ENCODE data around the gene SCT. TPM values are rescaled to one million over a fixed set of nuclear protein-coding genes. Genes with fewer than 3 reads are reported as not detected.

The SCT gene
- total and polyA plus RNA-seq, 10 donors = 1.1 to 3.8 (median 1.7) TPM; not detected in 3

DNA sequence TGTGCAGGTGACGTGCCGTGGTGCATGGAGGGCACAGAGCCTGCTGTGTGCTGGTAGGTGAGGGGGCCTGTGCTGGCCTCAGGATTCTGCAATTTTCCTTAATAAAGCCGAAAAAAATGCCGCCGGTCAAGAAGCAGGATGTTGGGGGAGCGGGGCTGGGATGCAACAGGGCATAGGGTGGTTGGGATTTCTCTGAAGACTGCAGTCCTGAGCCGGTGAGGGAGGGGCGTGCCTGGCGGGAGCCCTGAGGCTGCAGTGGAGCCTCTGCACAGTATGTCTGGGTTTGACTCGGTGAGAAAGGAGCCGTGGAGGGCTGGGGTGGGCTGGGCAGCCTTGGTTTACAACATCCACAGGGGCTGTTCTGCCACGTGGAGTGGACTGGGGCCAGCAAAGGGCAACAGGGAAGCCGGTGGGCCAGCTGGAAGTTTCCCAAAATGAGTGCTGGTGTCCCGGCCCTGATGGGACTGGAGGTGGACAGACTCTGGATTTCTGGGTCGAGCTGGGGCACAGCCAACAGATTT is 3.6 kb downstream of the SCT start:
- no peak overlapping the region for H3K4me3 ChIP-seq
- peaks cover 0 to 39% (median 11%) of the 10 kb centered on the region in 6 donors for H3K4me1 ChIP-seq
- TF ChIP-seq POLR2AphosphoS5 (IDR thresholded peaks at IDR 0.05) (no peak), POLR2A (IDR thresholded peaks at IDR 0.05) (no peak)
- TF ChIP-seq, protein P1, sequence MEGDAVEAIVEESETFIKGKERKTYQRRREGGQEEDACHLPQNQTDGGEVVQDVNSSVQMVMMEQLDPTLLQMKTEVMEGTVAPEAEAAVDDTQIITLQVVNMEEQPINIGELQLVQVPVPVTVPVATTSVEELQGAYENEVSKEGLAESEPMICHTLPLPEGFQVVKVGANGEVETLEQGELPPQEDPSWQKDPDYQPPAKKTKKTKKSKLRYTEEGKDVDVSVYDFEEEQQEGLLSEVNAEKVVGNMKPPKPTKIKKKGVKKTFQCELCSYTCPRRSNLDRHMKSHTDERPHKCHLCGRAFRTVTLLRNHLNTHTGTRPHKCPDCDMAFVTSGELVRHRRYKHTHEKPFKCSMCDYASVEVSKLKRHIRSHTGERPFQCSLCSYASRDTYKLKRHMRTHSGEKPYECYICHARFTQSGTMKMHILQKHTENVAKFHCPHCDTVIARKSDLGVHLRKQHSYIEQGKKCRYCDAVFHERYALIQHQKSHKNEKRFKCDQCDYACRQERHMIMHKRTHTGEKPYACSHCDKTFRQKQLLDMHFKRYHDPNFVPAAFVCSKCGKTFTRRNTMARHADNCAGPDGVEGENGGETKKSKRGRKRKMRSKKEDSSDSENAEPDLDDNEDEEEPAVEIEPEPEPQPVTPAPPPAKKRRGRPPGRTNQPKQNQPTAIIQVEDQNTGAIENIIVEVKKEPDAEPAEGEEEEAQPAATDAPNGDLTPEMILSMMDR (IDR thresholded peaks at IDR 0.05 in 8 of 11, conservative IDR thresholded peaks at IDR 0.05 in 3 of 11) = no peak
- intact Hi-C loops (cut with DNase I; ENCODE audit: low total_unique reads) = no loop called here
- DNase-seq = peak; percentile 56
- H3K9me3 ChIP-seq = no peaks in the 10 kb centered on the region
- WGBS, 5 donors = 82 to 92% (median 87%) methylated on average over 15 of the region's 15 CpGs
- no peak overlapping the region for H3K27ac ChIP-seq
- H3K36me3 ChIP-seq = peaks cover 0 to 30% (median 0%) of the 10 kb centered on the region in 6 donors
- H3K27me3 ChIP-seq (replicated peaks in 1 of 7) = peaks cover 0 to 46% (median 23%) of the 10 kb centered on the region in 7 donors

DNA sequence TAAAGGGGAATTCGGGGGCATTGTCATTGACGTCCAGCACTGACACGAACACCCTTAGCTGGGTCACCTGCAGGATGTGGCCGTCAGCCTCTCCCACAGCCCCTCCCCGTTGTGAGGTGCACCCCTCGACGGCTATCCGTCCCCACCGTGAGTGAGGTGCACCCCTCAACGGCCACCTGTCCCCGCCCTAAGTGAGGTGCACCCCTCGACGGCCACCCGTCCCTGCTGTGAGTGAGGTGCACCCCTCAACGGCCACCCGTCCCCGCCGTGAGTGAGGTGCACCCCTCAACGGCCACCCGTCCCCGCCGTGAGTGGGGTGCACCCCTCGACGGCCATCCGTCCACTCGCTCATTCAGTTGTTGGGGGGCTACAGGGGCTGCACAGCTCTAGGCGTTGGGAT is 5.1 kb downstream of the SCT start:
- peak; percentile 50 for DNase-seq
- Histone ChIP-seq H3K9me3 (no peaks in the 10 kb centered on the region), H3K27ac (no peak overlapping the region), H3K4me3 (no peak overlapping the region), H3K27me3 (replicated peaks in 1 of 7) (peaks cover 0 to 30% (median 17%) of the 10 kb centered on the region in 7 donors), H3K4me1 (peaks cover under 1 to 37% (median 10%) of the 10 kb centered on the region in 6 donors), H3K36me3 (peaks cover 0 to 38% (median 0%) of the 10 kb centered on the region in 6 donors)
- no peak for TF ChIP-seq POLR2AphosphoS5 (IDR thresholded peaks at IDR 0.05)
- TF ChIP-seq, protein P1 (IDR thresholded peaks at IDR 0.05 in 8 of 11, conservative IDR thresholded peaks at IDR 0.05 in 3 of 11) = no peak
- WGBS, 5 donors = 82 to 90% (median 89%) methylated on average over 16 to 27 of the region's 27 CpGs
- intact Hi-C loops (cut with DNase I; ENCODE audit: low total_unique reads) = no loop called here

DNA sequence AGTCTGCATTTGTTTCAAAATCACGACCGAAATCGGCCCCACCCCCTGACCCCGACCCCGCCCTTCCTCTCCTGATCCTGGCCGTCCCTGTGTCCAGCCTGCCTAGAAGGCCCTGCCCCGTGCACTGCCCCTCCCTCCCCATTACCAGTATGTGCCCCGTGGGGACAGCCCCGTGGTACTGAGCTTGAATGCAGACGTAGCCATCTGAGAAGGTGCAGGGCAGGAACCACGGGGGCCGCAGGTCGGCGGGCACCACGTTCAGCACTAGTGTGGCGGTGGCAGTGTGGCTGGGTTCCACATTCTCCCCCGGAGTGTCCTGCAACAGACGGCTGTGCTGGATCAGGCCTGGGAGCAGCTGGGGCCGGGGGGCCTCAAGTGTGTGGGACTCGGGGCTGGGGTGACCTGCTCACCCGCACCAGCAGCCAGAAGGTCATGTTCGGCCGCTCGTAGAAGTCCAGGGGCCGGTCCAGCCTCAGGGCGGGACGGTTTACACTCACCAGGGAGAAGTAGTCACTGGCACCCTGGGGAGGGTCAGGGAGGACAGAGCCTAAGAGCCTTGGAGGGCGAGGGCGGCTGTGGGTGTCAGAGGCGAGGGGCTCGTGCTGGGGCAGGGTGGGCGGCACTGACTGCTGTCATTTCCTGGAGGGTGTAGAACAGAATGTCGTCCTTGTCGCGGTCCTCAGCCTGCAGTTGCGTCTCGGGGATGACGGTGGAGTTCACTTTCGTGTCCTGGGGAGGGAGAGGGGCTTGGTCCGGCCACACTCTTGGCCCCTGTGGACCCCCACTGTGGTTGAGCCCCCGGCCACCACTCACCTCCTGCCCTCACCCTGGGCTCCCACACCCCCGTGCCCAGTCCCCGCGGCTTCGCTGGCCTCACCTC is 5.8 kb downstream of the SCT start:
- Histone ChIP-seq H3K36me3 (peaks cover 0 to 38% (median 0%) of the 10 kb centered on the region in 6 donors), H3K4me1 (peaks cover 7 to 37% (median 11%) of the 10 kb centered on the region in 6 donors), H3K27ac (no peak overlapping the region), H3K9me3 (no peaks in the 10 kb centered on the region), H3K4me3 (no peak overlapping the region), H3K27me3 (replicated peaks in 1 of 7) (peaks cover 0 to 24% (median 11%) of the 10 kb centered on the region in 7 donors)
- peak in 1 of 3 donors; percentile 39 for TF ChIP-seq POLR2AphosphoS5 (IDR thresholded peaks at IDR 0.05)
- TF ChIP-seq, protein P1 (IDR thresholded peaks at IDR 0.05 in 8 of 11, conservative IDR thresholded peaks at IDR 0.05 in 3 of 11) = no peak
- DNase-seq = peak; percentile 71
- 65 to 76% (median 70%) methylated on average over 15 to 45 of the region's 45 CpGs for WGBS, 5 donors
- intact Hi-C loops (cut with DNase I; ENCODE audit: low total_unique reads) = no loop called here

DNA sequence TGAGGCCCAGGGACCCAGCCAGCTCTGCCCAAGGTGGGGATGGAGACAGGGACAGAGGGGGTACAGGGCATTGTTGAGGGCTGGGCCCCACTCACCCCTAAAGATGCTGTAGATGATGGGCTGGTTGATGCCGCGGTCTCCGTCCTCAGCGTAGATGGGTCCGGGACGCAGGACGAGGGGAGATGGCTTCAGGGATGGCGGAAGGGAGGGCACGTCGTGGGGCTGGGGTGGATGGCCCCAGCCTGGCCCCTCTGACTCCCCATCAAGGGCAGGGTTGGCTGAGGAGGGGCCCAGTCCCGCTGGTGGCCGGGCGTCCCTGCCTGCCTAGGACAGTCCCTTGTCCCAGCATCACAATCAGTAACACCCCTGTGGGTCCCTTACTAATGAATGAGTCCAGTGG is 6.8 kb downstream of the SCT start:
- no peak overlapping the region for H3K27ac ChIP-seq
- H3K27me3 ChIP-seq (replicated peaks in 1 of 7) = peaks cover 0 to 14% (median 2%) of the 10 kb centered on the region in 7 donors
- intact Hi-C loops (cut with DNase I; ENCODE audit: low total_unique reads) = no loop called here
- H3K36me3 ChIP-seq = peaks cover 0 to 38% (median under 1%) of the 10 kb centered on the region in 6 donors
- 92 to 98% (median 95%) methylated on average over 10 to 13 of the region's 13 CpGs for WGBS, 5 donors
- TF ChIP-seq, protein P1 (IDR thresholded peaks at IDR 0.05 in 8 of 11, conservative IDR thresholded peaks at IDR 0.05 in 3 of 11) = no peak
- no peak for TF ChIP-seq POLR2AphosphoS5 (IDR thresholded peaks at IDR 0.05)
- TF ChIP-seq POLR2A (IDR thresholded peaks at IDR 0.05) = no peak
- no peaks in the 10 kb centered on the region for H3K9me3 ChIP-seq
- DNase-seq = peak; percentile 54
- H3K4me1 ChIP-seq = peaks cover 7 to 34% (median 16%) of the 10 kb centered on the region in 6 donors
- H3K4me3 ChIP-seq = no peak overlapping the region
